Endothelial cell (in vitro differentiated cells): Measurements from ENCODE around the gene TMCC1. TPM values are rescaled to one million over a fixed set of nuclear protein-coding genes. Genes with fewer than 3 reads are reported as not detected.

Experiments used
- DNase-seq: peaks from one replicate; pipeline ENCODE4 v3.0.0; 2021; ENCODE audit warnings: low spot score
- H3K27ac Mint-ChIP-seq: one replicate; pipeline ENCODE4 v1.8.0; 2021; ENCODE audit warnings: mixed read lengths, inconsistent platforms; ENCODE audit not compliant: unreplicated experiment
- H3K27me3 Mint-ChIP-seq: one replicate; pipeline ENCODE4 v1.8.0; 2021; ENCODE audit warnings: mild to moderate bottlenecking, moderate library complexity, mixed read lengths, inconsistent platforms; ENCODE audit not compliant: unreplicated experiment
- H3K36me3 Mint-ChIP-seq: one replicate; pipeline ENCODE4 v1.8.0; 2021; ENCODE audit warnings: mild to moderate bottlenecking, low read depth, mixed read lengths, inconsistent platforms; ENCODE audit not compliant: unreplicated experiment
- H3K4me1 Mint-ChIP-seq: one replicate; pipeline ENCODE4 v1.8.0; 2021; ENCODE audit warnings: mild to moderate bottlenecking, mixed read lengths, inconsistent platforms; ENCODE audit not compliant: unreplicated experiment
- H3K4me3 Mint-ChIP-seq: one replicate; pipeline ENCODE4 v1.8.0; 2021; ENCODE audit warnings: mild to moderate bottlenecking, mixed read lengths, inconsistent platforms; ENCODE audit not compliant: unreplicated experiment
- H3K9me3 Mint-ChIP-seq: one replicate; pipeline ENCODE4 v1.8.0; 2021; ENCODE audit warnings: mixed read lengths, inconsistent platforms; ENCODE audit not compliant: unreplicated experiment
- total RNA-seq: library from RNA; stranded (reverse); fragmentation: NEBNext Ultra II Directional; extraction: Animal tissue kit (Norgen Biotek cat#: 25700); gene quantifications from one replicate; pipeline ENCODE4 v1.2.1, GENCODE V29; 2021; ENCODE audit not compliant: unreplicated experiment
- TF ChIP-seq, protein P1 (sequence below): fragments of 200-600 bp; sonication (generic); IDR thresholded peaks from one replicate; pipeline ENCODE4 v1.5.0; 2021; ENCODE audit warnings: antibody characterized with exemption; ENCODE audit not compliant: unreplicated experiment

Gene TMCC1
- total RNA-seq, 1 donor from 2014 or later, result 50.9 TPM

- H3K4me1 Mint-ChIP-seq, result peaks cover 65% of the 10 kb centered on the region
- peak overlapping the region; percentile 84 for H3K27ac Mint-ChIP-seq
- no peaks in the 10 kb centered on the region for H3K9me3 Mint-ChIP-seq
- peak overlapping the region; percentile 42 for H3K4me3 Mint-ChIP-seq
- TF ChIP-seq, protein P1, sequence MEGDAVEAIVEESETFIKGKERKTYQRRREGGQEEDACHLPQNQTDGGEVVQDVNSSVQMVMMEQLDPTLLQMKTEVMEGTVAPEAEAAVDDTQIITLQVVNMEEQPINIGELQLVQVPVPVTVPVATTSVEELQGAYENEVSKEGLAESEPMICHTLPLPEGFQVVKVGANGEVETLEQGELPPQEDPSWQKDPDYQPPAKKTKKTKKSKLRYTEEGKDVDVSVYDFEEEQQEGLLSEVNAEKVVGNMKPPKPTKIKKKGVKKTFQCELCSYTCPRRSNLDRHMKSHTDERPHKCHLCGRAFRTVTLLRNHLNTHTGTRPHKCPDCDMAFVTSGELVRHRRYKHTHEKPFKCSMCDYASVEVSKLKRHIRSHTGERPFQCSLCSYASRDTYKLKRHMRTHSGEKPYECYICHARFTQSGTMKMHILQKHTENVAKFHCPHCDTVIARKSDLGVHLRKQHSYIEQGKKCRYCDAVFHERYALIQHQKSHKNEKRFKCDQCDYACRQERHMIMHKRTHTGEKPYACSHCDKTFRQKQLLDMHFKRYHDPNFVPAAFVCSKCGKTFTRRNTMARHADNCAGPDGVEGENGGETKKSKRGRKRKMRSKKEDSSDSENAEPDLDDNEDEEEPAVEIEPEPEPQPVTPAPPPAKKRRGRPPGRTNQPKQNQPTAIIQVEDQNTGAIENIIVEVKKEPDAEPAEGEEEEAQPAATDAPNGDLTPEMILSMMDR, result no peak
- peaks cover 26% of the 10 kb centered on the region for H3K27me3 Mint-ChIP-seq
- peaks cover 3% of the 10 kb centered on the region for H3K36me3 Mint-ChIP-seq
- no peak for DNase-seq
Measured at GRCh38 chr3:129625072-129625874, 268.2 kb downstream of the TMCC1 start.

- TF ChIP-seq, protein P1, result no peak
- peak overlapping the region; percentile 84 for H3K27ac Mint-ChIP-seq
- DNase-seq, result no peak
Measured at GRCh38 chr3:129624347-129625071, 269.0 kb downstream of the TMCC1 start.

DNA sequence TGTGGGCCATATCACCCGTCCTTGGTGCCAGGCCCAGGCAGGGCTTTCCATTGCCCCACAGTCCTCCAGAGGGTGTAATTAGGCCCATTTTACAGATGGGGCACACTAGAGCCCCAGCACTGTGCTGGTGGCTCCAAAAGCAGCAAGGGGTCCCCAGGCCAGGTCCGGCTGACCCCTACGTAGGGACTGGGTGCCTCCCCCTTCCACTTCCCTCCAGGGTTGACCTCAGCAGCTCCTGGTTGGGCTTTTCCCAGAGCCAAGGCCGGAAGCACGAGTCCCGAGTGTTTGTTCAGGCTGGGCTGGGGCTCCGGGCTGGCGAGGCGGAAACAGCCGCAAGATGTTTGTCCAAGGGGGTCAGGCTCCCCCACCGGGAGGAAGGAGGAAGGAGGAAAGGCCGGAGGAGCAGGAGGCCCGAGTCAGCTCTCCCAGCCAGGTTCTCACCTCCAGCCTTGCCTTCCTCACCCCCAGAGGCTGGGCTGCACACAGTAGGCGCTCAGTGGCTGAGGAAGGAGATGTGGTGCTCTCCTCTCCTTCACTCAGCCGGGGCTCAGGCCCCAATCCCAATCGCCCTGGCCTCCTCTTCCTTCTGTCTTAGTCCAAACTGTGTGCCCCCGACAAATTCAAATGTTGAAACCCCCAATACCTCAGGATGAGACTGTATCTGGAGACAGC is 269.9 kb downstream of the TMCC1 start:
- Mint-ChIP-seq H3K4me1 (peaks cover 70% of the 10 kb centered on the region), H3K9me3 (no peaks in the 10 kb centered on the region), H3K36me3 (peaks cover 3% of the 10 kb centered on the region), H3K27me3 (peaks cover 28% of the 10 kb centered on the region), H3K27ac (peak overlapping the region; percentile 94), H3K4me3 (no peak overlapping the region)
- TF ChIP-seq, protein P1, result no peak
- peak; percentile 88 for DNase-seq

More at GRCh38 chr3:129624347-129625071, 269.0 kb downstream of the TMCC1 start:
- H3K9me3 Mint-ChIP-seq, result no peaks in the 10 kb centered on the region
- H3K4me3 Mint-ChIP-seq, result peak overlapping the region; percentile 42
- H3K4me1 Mint-ChIP-seq, result peaks cover 66% of the 10 kb centered on the region
- peaks cover 26% of the 10 kb centered on the region for H3K27me3 Mint-ChIP-seq
- H3K36me3 Mint-ChIP-seq, result peaks cover 3% of the 10 kb centered on the region

DNA sequence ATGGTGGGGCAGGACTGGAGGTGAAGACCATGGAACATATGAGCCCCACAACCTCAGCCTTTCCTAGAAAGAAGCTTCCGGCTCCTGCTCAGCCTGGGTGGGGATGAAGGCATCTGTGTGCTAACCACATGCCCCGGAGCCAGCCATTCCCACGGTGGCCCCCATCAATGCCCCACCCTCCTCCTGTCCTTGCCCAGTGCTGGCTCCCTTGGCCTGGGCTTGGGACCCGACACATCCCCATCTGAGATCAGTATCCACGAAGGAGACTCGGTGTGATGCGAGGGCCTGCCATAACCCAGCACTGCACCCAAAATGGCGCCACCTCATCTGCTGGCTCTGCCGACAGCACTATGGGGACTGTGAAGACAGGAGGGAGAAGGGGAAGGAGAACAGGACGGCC is 270.6 kb downstream of the TMCC1 start:
- H3K9me3 Mint-ChIP-seq, result no peaks in the 10 kb centered on the region
- TF ChIP-seq, protein P1, result no peak
- peak overlapping the region; percentile 90 for H3K27ac Mint-ChIP-seq
- H3K27me3 Mint-ChIP-seq, result peaks cover 25% of the 10 kb centered on the region
- H3K36me3 Mint-ChIP-seq, result no peaks in the 10 kb centered on the region
- H3K4me3 Mint-ChIP-seq, result no peak overlapping the region
- DNase-seq, result no peak
- peaks cover 72% of the 10 kb centered on the region for H3K4me1 Mint-ChIP-seq
